Measurements from ENCODE around the gene PRKG1. TPM values are rescaled to one million over a fixed set of nuclear protein-coding genes. Genes with fewer than 3 reads are reported as not detected.

PRKG1 gene
- total RNA-seq, 5 donors from 2014 or later (not counting 1 experiment from before 2014, with no cell fraction given), result 0.03 to 0.26 (median 0.19) TPM; not detected in 1

- ChIA-PET POLR2A (no interaction called here), CTCF (interaction anchor here in 1 of 2 donors (0.6 kb wide), 1 partner anchor 393 kb away, joined by 4 read pairs; no protein-coding TSS in a partner anchor)
- DNase-seq (no peak), ATAC-seq (replicated peaks in 1 of 4) (no peak)
- Histone ChIP-seq H3K27me3 (replicated peaks in 1 of 2; ENCODE audit: control insufficient read depth in 2 of 2, extremely low read depth in 1 of 2, insufficient read depth in 2 of 2, low read length in 1 of 2) (no peaks in the 10 kb centered on the region), H3K4me1 (ENCODE audit: control insufficient read depth in 1 of 2, extremely low read depth in 1 of 2, insufficient read depth in 2 of 2, low read length in 2 of 2) (no peaks in the 10 kb centered on the region), H3K36me3 (ENCODE audit: control insufficient read depth in 2 of 2, extremely low read depth in 1 of 2, insufficient read depth in 1 of 2, low read length in 1 of 2) (no peaks in the 10 kb centered on the region), H3K9me3 (no peaks in the 10 kb centered on the region), H3K4me3 (ENCODE audit: control insufficient read depth in 1 of 2, extremely low read depth in 1 of 2, low read length in 1 of 2) (no peak overlapping the region), H3K27ac (ENCODE audit: low read length) (no peak overlapping the region)
- Mint-ChIP-seq H3K27me3 (peaks cover 3 to 4% of the 10 kb centered on the region in 2 donors), H3K27ac (no peak overlapping the region), H3K36me3 (no peaks in the 10 kb centered on the region), H3K4me3 (no peak overlapping the region), H3K9me3 (no peaks in the 10 kb centered on the region), H3K4me1 (no peaks in the 10 kb centered on the region)
- no CpG with 5 or more reads among the region's 2 CpGs for WGBS (ENCODE audit: insufficient coverage)
Measured at GRCh38 chr10:51608211-51608610, 533.9 kb downstream of the PRKG1 start.

GRCh38 chr10:51615764-51616298, 541.5 kb downstream of the PRKG1 start:
- CTCF ChIA-PET, result no interaction called here
- 100% methylated on average over 1 of the region's 3 CpGs for WGBS (ENCODE audit: insufficient coverage)

GRCh38 chr10:51617576-51618235, 543.4 kb downstream of the PRKG1 start:
- H3K36me3 ChIP-seq (ENCODE audit: control insufficient read depth in 2 of 2, extremely low read depth in 1 of 2, insufficient read depth in 1 of 2, low read length in 1 of 2), result no peaks in the 10 kb centered on the region
- no peak for DNase-seq
- ChIA-PET POLR2A (no interaction called here), CTCF (no interaction called here)
- H3K4me1 ChIP-seq (ENCODE audit: control insufficient read depth in 1 of 2, extremely low read depth in 1 of 2, insufficient read depth in 2 of 2, low read length in 2 of 2), result no peaks in the 10 kb centered on the region
- no peak overlapping the region for H3K27ac Mint-ChIP-seq
- H3K27ac ChIP-seq (ENCODE audit: low read length), result no peak overlapping the region
- H3K4me1 Mint-ChIP-seq, result no peaks in the 10 kb centered on the region
- H3K9me3 ChIP-seq, result no peaks in the 10 kb centered on the region
- no peak overlapping the region for H3K4me3 ChIP-seq (ENCODE audit: control insufficient read depth in 1 of 2, extremely low read depth in 1 of 2, low read length in 1 of 2)
- H3K27me3 Mint-ChIP-seq, result no peaks in the 10 kb centered on the region
- H3K27me3 ChIP-seq (replicated peaks in 1 of 2; ENCODE audit: control insufficient read depth in 2 of 2, extremely low read depth in 1 of 2, insufficient read depth in 2 of 2, low read length in 1 of 2), result no peaks in the 10 kb centered on the region
- H3K4me3 Mint-ChIP-seq, result no peak overlapping the region
- H3K9me3 Mint-ChIP-seq, result peaks cover 3 to 19% (median 14%) of the 10 kb centered on the region in 3 donors
- 100% methylated on average over 1 of the region's 4 CpGs for WGBS (ENCODE audit: insufficient coverage)
- no peak for ATAC-seq (replicated peaks in 1 of 4)
- H3K36me3 Mint-ChIP-seq, result no peaks in the 10 kb centered on the region

More at GRCh38 chr10:51615764-51616298, 541.5 kb downstream of the PRKG1 start:
- ATAC-seq (replicated peaks in 1 of 4), result no peak
- H3K9me3 Mint-ChIP-seq, result peaks cover 3 to 19% (median 14%) of the 10 kb centered on the region in 3 donors
- no peak for DNase-seq
- H3K27me3 Mint-ChIP-seq, result no peaks in the 10 kb centered on the region
- no peak overlapping the region for H3K27ac Mint-ChIP-seq
- POLR2A ChIA-PET, result no interaction called here
- H3K4me3 Mint-ChIP-seq, result no peak overlapping the region
- Histone ChIP-seq H3K4me1 (ENCODE audit: control insufficient read depth in 1 of 2, extremely low read depth in 1 of 2, insufficient read depth in 2 of 2, low read length in 2 of 2) (no peaks in the 10 kb centered on the region), H3K4me3 (ENCODE audit: control insufficient read depth in 1 of 2, extremely low read depth in 1 of 2, low read length in 1 of 2) (no peak overlapping the region), H3K27ac (ENCODE audit: low read length) (no peak overlapping the region), H3K27me3 (replicated peaks in 1 of 2; ENCODE audit: control insufficient read depth in 2 of 2, extremely low read depth in 1 of 2, insufficient read depth in 2 of 2, low read length in 1 of 2) (no peaks in the 10 kb centered on the region), H3K9me3 (no peaks in the 10 kb centered on the region), H3K36me3 (ENCODE audit: control insufficient read depth in 2 of 2, extremely low read depth in 1 of 2, insufficient read depth in 1 of 2, low read length in 1 of 2) (no peaks in the 10 kb centered on the region)
- H3K4me1 Mint-ChIP-seq, result no peaks in the 10 kb centered on the region
- no peaks in the 10 kb centered on the region for H3K36me3 Mint-ChIP-seq

- Histone ChIP-seq H3K27ac (ENCODE audit: low read length) (no peak overlapping the region), H3K9me3 (no peaks in the 10 kb centered on the region), H3K27me3 (replicated peaks in 1 of 2; ENCODE audit: control insufficient read depth in 2 of 2, extremely low read depth in 1 of 2, insufficient read depth in 2 of 2, low read length in 1 of 2) (no peaks in the 10 kb centered on the region), H3K4me1 (ENCODE audit: control insufficient read depth in 1 of 2, extremely low read depth in 1 of 2, insufficient read depth in 2 of 2, low read length in 2 of 2) (no peaks in the 10 kb centered on the region), H3K4me3 (ENCODE audit: control insufficient read depth in 1 of 2, extremely low read depth in 1 of 2, low read length in 1 of 2) (no peak overlapping the region), H3K36me3 (ENCODE audit: control insufficient read depth in 2 of 2, extremely low read depth in 1 of 2, insufficient read depth in 1 of 2, low read length in 1 of 2) (no peaks in the 10 kb centered on the region)
- H3K27me3 Mint-ChIP-seq, result peaks cover 0 to under 1% of the 10 kb centered on the region in 2 donors
- no peak for ATAC-seq (replicated peaks in 1 of 4)
- peaks cover 3 to 15% (median 13%) of the 10 kb centered on the region in 3 donors for H3K9me3 Mint-ChIP-seq
- ChIA-PET POLR2A (no interaction called here), CTCF (no interaction called here)
- H3K27ac Mint-ChIP-seq, result no peak overlapping the region
- WGBS (ENCODE audit: insufficient coverage), result no CpG with 5 or more reads among the region's 1 CpG
- H3K4me3 Mint-ChIP-seq, result no peak overlapping the region
- no peaks in the 10 kb centered on the region for H3K36me3 Mint-ChIP-seq
- H3K4me1 Mint-ChIP-seq, result no peaks in the 10 kb centered on the region
- DNase-seq, result no peak
Measured at GRCh38 chr10:51619365-51619764, 545.1 kb downstream of the PRKG1 start.

- peaks cover 0 to 6% of the 10 kb centered on the region in 2 donors for H3K27me3 Mint-ChIP-seq
- no peak overlapping the region for H3K27ac ChIP-seq (ENCODE audit: low read length)
- H3K27me3 ChIP-seq (replicated peaks in 1 of 2; ENCODE audit: control insufficient read depth in 2 of 2, extremely low read depth in 1 of 2, insufficient read depth in 2 of 2, low read length in 1 of 2), result no peaks in the 10 kb centered on the region
- POLR2A ChIA-PET, result no interaction called here
- ATAC-seq (replicated peaks in 1 of 4), result no peak
- WGBS (ENCODE audit: insufficient coverage), result no CpG with 5 or more reads among the region's 1 CpG
- H3K36me3 Mint-ChIP-seq, result no peaks in the 10 kb centered on the region
- no peak overlapping the region for H3K4me3 ChIP-seq (ENCODE audit: control insufficient read depth in 1 of 2, extremely low read depth in 1 of 2, low read length in 1 of 2)
- H3K36me3 ChIP-seq (ENCODE audit: control insufficient read depth in 2 of 2, extremely low read depth in 1 of 2, insufficient read depth in 1 of 2, low read length in 1 of 2), result no peaks in the 10 kb centered on the region
- H3K4me1 Mint-ChIP-seq, result no peaks in the 10 kb centered on the region
- H3K27ac Mint-ChIP-seq, result no peak overlapping the region
- no peak overlapping the region for H3K4me3 Mint-ChIP-seq
- H3K9me3 ChIP-seq, result no peaks in the 10 kb centered on the region
- DNase-seq, result no peak
- CTCF ChIA-PET, result no interaction called here
- no peaks in the 10 kb centered on the region for H3K4me1 ChIP-seq (ENCODE audit: control insufficient read depth in 1 of 2, extremely low read depth in 1 of 2, insufficient read depth in 2 of 2, low read length in 2 of 2)
- peaks cover 0 to 10% (median 10%) of the 10 kb centered on the region in 3 donors for H3K9me3 Mint-ChIP-seq
Measured at GRCh38 chr10:51620131-51620530, 545.8 kb downstream of the PRKG1 start.

- Histone ChIP-seq H3K4me1 (ENCODE audit: control insufficient read depth in 1 of 2, extremely low read depth in 1 of 2, insufficient read depth in 2 of 2, low read length in 2 of 2) (no peaks in the 10 kb centered on the region), H3K4me3 (ENCODE audit: control insufficient read depth in 1 of 2, extremely low read depth in 1 of 2, low read length in 1 of 2) (no peak overlapping the region), H3K36me3 (ENCODE audit: control insufficient read depth in 2 of 2, extremely low read depth in 1 of 2, insufficient read depth in 1 of 2, low read length in 1 of 2) (no peaks in the 10 kb centered on the region), H3K27ac (ENCODE audit: low read length) (no peak overlapping the region), H3K27me3 (replicated peaks in 1 of 2; ENCODE audit: control insufficient read depth in 2 of 2, extremely low read depth in 1 of 2, insufficient read depth in 2 of 2, low read length in 1 of 2) (no peaks in the 10 kb centered on the region), H3K9me3 (no peaks in the 10 kb centered on the region)
- Mint-ChIP-seq H3K36me3 (no peaks in the 10 kb centered on the region), H3K27me3 (peaks cover 0 to 6% of the 10 kb centered on the region in 2 donors), H3K9me3 (no peaks in the 10 kb centered on the region), H3K4me1 (no peaks in the 10 kb centered on the region), H3K27ac (no peak overlapping the region), H3K4me3 (no peak overlapping the region)
- DNase-seq (no peak), ATAC-seq (replicated peaks in 1 of 4) (no peak)
- POLR2A ChIA-PET, result no interaction called here
- WGBS (ENCODE audit: insufficient coverage), result no CpG with 5 or more reads among the region's 1 CpG
- CTCF ChIA-PET, result no interaction called here
Measured at GRCh38 chr10:51624013-51624412, 549.7 kb downstream of the PRKG1 start.
